Colon (tissue), 2 donors: ENCODE measurements around the gene PDLIM5.
"Not testable (repeated sequence)": the region's sequence is repeated elsewhere in the genome, so short reads cannot be mapped to it uniquely, and the experiment has no call there.

Experiments used
- FAIRE-seq: peaks from 2 replicates; lab custom pipeline; 2012; peaks lifted over from hg19 to GRCh38; lab: Jason Lieb, UNC
- donor health status: control.
- donor health status: control.

PDLIM5 gene

GRCh38 chr4:94497690-94498089 lies 45.9 kb downstream of the PDLIM5 start:
- no peak for FAIRE-seq

- no peak for FAIRE-seq
Measured at GRCh38 chr4:94498502-94498901, 46.8 kb downstream of the PDLIM5 start.

GRCh38 chr4:94500685-94501084 lies 48.9 kb downstream of the PDLIM5 start:
- FAIRE-seq = no peak

- no peak for FAIRE-seq
Measured at GRCh38 chr4:94504545-94504944, 52.8 kb downstream of the PDLIM5 start.

GRCh38 chr4:94506822-94507221 lies 55.1 kb downstream of the PDLIM5 start:
- FAIRE-seq = no peak

- FAIRE-seq = no peak
Measured at GRCh38 chr4:94507281-94507680, 55.5 kb downstream of the PDLIM5 start.

GRCh38 chr4:94507708-94508107 lies 56.0 kb downstream of the PDLIM5 start:
- no peak for FAIRE-seq

GRCh38 chr4:94508296-94508695 lies 56.6 kb downstream of the PDLIM5 start:
- no peak for FAIRE-seq

- FAIRE-seq = no peak
Measured at GRCh38 chr4:94508806-94509205, 57.1 kb downstream of the PDLIM5 start.

- FAIRE-seq = no peak
Measured at GRCh38 chr4:94511591-94511990, 59.8 kb downstream of the PDLIM5 start.

GRCh38 chr4:94513532-94513931 lies 61.8 kb downstream of the PDLIM5 start:
- FAIRE-seq = not testable (repeated sequence)

- FAIRE-seq = no peak
Measured at GRCh38 chr4:94515365-94515764, 63.6 kb downstream of the PDLIM5 start.

GRCh38 chr4:94516067-94516466 lies 64.3 kb downstream of the PDLIM5 start:
- no peak for FAIRE-seq

GRCh38 chr4:94516999-94517398 lies 65.3 kb downstream of the PDLIM5 start:
- FAIRE-seq = no peak

- FAIRE-seq = no peak
Measured at GRCh38 chr4:94517492-94517891, 65.8 kb downstream of the PDLIM5 start.

- no peak for FAIRE-seq
Measured at GRCh38 chr4:94519019-94519418, 67.3 kb downstream of the PDLIM5 start.

GRCh38 chr4:94519925-94520789 lies 68.4 kb downstream of the PDLIM5 start:
- FAIRE-seq = no peak

GRCh38 chr4:94523033-94523580 lies 71.4 kb downstream of the PDLIM5 start:
- no peak for FAIRE-seq

GRCh38 chr4:94523617-94524016 lies 71.9 kb downstream of the PDLIM5 start:
- FAIRE-seq = no peak

GRCh38 chr4:94525993-94526728 lies 74.4 kb downstream of the PDLIM5 start:
- peak; percentile 18 for FAIRE-seq

- FAIRE-seq = no peak
Measured at GRCh38 chr4:94527556-94528233, 76.0 kb downstream of the PDLIM5 start.

GRCh38 chr4:94528792-94529451 lies 77.2 kb downstream of the PDLIM5 start:
- no peak for FAIRE-seq
